Liver (tissue), 3 donors: ENCODE results near the gene PTPN14.

Source experiments
- EGR1 ChIP-seq, 2 donors: IDR thresholded peaks; 2 replicates each; pipeline ENCODE4 v1.6.1; 2016 to 2018; ENCODE audit warnings: antibody characterized with exemption in 2 of 2, low read depth in 2 of 2
- GABPA ChIP-seq, 2 donors: IDR thresholded peaks in 1 of 2; conservative IDR thresholded peaks in 1 of 2; 2 replicates each; pipeline ENCODE4 v1.6.1; 2016; ENCODE audit warnings: antibody characterized with exemption in 2 of 2, mild to moderate bottlenecking in 1 of 2, moderate library complexity in 1 of 2
- SP1 ChIP-seq: IDR thresholded peaks from 2 replicates; pipeline ENCODE4 v1.6.1; 2018; ENCODE audit warnings: antibody characterized with exemption, mild to moderate bottlenecking
- TF ChIP-seq, protein P1 (sequence below): fragments of 150-350 bp; IDR thresholded peaks from 2 replicates; pipeline ENCODE4 v1.5.1; 2017; ENCODE audit warnings: improper control_type of control experiment, low read depth, low read length; ENCODE audit not compliant: missing input control
- donor health status: healthy.
- donor health status: healthy.

DNA sequence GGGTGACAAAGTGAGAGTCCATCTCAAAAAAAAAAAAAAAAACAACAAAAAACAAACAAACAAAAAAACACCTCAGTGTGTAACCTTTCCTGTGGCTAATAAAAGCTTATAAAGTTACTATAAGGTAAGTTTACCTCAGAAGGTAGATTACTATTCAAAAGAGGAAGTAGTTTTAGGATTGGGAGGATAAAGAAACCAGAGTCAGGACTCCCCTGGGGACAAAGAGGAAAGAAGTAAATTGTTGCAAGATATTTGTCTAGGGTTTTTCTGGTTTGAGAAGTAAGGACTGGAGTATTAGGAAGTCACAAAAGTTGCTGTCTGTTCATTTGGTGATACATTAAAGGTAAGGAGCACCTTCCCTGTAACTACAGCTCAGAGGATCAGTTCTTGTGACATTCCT lies 27.8 kb upstream of the PTPN14 start:
- TF ChIP-seq, protein P1, sequence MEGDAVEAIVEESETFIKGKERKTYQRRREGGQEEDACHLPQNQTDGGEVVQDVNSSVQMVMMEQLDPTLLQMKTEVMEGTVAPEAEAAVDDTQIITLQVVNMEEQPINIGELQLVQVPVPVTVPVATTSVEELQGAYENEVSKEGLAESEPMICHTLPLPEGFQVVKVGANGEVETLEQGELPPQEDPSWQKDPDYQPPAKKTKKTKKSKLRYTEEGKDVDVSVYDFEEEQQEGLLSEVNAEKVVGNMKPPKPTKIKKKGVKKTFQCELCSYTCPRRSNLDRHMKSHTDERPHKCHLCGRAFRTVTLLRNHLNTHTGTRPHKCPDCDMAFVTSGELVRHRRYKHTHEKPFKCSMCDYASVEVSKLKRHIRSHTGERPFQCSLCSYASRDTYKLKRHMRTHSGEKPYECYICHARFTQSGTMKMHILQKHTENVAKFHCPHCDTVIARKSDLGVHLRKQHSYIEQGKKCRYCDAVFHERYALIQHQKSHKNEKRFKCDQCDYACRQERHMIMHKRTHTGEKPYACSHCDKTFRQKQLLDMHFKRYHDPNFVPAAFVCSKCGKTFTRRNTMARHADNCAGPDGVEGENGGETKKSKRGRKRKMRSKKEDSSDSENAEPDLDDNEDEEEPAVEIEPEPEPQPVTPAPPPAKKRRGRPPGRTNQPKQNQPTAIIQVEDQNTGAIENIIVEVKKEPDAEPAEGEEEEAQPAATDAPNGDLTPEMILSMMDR = no peak
- TF ChIP-seq GABPA (IDR thresholded peaks at IDR 0.05 in 1 of 2, conservative IDR thresholded peaks at IDR 0.05 in 1 of 2) (no peak), SP1 (no peak), EGR1 (IDR thresholded peaks at IDR 0.05; ENCODE audit: low read depth in 2 of 2) (no peak)
